GM20000 (cell line): ENCODE measurements around the gene RTCA.
A peak's percentile ranks its signal among the peaks of the same experiment; 100 is the strongest.

Source experiments
- DNase-seq: peaks from one replicate; pipeline ENCODE4 v3.0.0; 2012; ENCODE audit warnings: low spot score
- CTCF ChIP-seq: IDR thresholded peaks from 2 replicates; pipeline ENCODE4 v1.5.1; 2012; ENCODE audit warnings: mild to moderate bottlenecking, control low read depth; ENCODE audit errors: extremely low read depth, missing control alignments

Gene RTCA

GRCh38 chr1:100265931-100266740, at the start of gene RTCA:
Gene RTCA (plus strand): TSS chr1:100266216. CDS start chr1:100266376, 160 bp downstream.
- no peak for TF ChIP-seq CTCF
- peak; percentile 88 for DNase-seq

- DNase-seq, result no peak
- TF ChIP-seq CTCF, result no peak
Measured at GRCh38 chr1:100217834-100218233, 48.2 kb upstream of the RTCA start.

GRCh38 chr1:100219457-100219856, 46.6 kb upstream of the RTCA start:
- no peak for TF ChIP-seq CTCF
- DNase-seq, result no peak

GRCh38 chr1:100219883-100220282, 46.1 kb upstream of the RTCA start:
- TF ChIP-seq CTCF, result no peak
- no peak for DNase-seq

GRCh38 chr1:100222428-100222827, 43.6 kb upstream of the RTCA start:
- no peak for DNase-seq
- no peak for TF ChIP-seq CTCF

GRCh38 chr1:100229681-100230443, 36.2 kb upstream of the RTCA start:
- TF ChIP-seq CTCF, result no peak

GRCh38 chr1:100230765-100231164, 35.3 kb upstream of the RTCA start:
- no peak for DNase-seq
- no peak for TF ChIP-seq CTCF

More at GRCh38 chr1:100229681-100230443, 36.2 kb upstream of the RTCA start:
- no peak for DNase-seq
